Peyer's patch (tissue), 4 donors: ENCODE results near the gene RRP1B.

Experiments
- POLR2A ChIP-seq, 2 donors: fragments of 450-650 bp; IDR thresholded peaks; one replicate each; pipeline ENCODE4 v1.5.1; 2017; ENCODE audit warnings: antibody characterized with exemption in 2 of 2, mild to moderate bottlenecking in 2 of 2, moderate library complexity in 2 of 2
- TF ChIP-seq, protein P1 (sequence below), 6 experiments: fragments of 450-650 bp in 4 of 6; fragments of 200-600 bp in 2 of 6; sonication (generic) in 1 of 6; IDR thresholded peaks; one replicate each; pipeline ENCODE4 v1.5.1; 2017 to 2019; ENCODE audit warnings: antibody characterized with exemption in 6 of 6, mild to moderate bottlenecking in 3 of 6, moderate library complexity in 1 of 6

DNA sequence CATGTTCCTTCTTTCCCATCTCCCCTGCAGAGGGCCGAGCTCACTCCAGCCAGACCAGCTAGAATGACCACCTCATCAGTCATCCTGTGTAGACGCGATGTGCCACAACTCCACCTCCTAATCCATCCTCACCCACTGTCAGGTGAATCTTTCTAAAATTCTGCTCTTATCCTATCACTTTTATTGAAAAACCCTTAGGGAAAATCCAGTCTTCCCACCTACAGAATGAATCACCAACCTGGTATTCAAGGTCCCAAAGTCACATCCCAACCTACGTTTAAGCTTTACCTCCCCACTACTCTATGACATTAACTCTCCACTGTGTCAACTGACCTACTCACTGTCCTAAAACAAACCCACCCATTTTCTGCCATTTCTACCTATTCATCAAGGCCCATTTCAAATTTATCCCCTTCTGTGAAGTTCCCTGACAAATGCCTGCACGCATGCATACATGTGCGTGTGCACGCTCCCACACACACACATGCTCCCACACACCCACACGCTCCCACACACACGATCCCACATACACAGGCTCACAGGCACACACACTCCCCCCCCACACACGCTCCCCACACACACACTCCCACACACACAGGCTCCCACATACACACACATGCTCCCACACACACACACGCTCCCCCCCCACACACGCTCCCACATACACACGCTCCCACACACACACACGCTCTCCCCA lies 27.8 kb upstream of the RRP1B start:
- TF ChIP-seq, protein P1, sequence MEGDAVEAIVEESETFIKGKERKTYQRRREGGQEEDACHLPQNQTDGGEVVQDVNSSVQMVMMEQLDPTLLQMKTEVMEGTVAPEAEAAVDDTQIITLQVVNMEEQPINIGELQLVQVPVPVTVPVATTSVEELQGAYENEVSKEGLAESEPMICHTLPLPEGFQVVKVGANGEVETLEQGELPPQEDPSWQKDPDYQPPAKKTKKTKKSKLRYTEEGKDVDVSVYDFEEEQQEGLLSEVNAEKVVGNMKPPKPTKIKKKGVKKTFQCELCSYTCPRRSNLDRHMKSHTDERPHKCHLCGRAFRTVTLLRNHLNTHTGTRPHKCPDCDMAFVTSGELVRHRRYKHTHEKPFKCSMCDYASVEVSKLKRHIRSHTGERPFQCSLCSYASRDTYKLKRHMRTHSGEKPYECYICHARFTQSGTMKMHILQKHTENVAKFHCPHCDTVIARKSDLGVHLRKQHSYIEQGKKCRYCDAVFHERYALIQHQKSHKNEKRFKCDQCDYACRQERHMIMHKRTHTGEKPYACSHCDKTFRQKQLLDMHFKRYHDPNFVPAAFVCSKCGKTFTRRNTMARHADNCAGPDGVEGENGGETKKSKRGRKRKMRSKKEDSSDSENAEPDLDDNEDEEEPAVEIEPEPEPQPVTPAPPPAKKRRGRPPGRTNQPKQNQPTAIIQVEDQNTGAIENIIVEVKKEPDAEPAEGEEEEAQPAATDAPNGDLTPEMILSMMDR (IDR thresholded peaks at IDR 0.05) = no peak
- no peak for TF ChIP-seq POLR2A (IDR thresholded peaks at IDR 0.05)
